ENCODE results near the gene EDC4. TPM values are rescaled to one million over a fixed set of nuclear protein-coding genes. Genes with fewer than 3 reads are reported as not detected.
A peak's percentile ranks its signal among the peaks of the same experiment; 100 is the strongest.

EDC4 gene
- total and polyA plus RNA-seq, 2 of the 13 experiments (the other 11 are each of a cell fraction or from before 2014, with no cell fraction given) = 51.4 to 59.1 TPM

- no peak for TF ChIP-seq ATF4 (CRISPR knock-in tag; IDR thresholded peaks at IDR 0.05)
- TF ChIP-seq HDAC6 (IDR thresholded peaks at IDR 0.05; ENCODE audit: low read depth, low read length) = no peak
- TF ChIP-seq, protein P1, sequence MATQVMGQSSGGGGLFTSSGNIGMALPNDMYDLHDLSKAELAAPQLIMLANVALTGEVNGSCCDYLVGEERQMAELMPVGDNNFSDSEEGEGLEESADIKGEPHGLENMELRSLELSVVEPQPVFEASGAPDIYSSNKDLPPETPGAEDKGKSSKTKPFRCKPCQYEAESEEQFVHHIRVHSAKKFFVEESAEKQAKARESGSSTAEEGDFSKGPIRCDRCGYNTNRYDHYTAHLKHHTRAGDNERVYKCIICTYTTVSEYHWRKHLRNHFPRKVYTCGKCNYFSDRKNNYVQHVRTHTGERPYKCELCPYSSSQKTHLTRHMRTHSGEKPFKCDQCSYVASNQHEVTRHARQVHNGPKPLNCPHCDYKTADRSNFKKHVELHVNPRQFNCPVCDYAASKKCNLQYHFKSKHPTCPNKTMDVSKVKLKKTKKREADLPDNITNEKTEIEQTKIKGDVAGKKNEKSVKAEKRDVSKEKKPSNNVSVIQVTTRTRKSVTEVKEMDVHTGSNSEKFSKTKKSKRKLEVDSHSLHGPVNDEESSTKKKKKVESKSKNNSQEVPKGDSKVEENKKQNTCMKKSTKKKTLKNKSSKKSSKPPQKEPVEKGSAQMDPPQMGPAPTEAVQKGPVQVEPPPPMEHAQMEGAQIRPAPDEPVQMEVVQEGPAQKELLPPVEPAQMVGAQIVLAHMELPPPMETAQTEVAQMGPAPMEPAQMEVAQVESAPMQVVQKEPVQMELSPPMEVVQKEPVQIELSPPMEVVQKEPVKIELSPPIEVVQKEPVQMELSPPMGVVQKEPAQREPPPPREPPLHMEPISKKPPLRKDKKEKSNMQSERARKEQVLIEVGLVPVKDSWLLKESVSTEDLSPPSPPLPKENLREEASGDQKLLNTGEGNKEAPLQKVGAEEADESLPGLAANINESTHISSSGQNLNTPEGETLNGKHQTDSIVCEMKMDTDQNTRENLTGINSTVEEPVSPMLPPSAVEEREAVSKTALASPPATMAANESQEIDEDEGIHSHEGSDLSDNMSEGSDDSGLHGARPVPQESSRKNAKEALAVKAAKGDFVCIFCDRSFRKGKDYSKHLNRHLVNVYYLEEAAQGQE (IDR thresholded peaks at IDR 0.05; ENCODE audit: borderline replicate concordance in 1 of 2, low read depth in 1 of 2, low read length in 2 of 2) = peak in 1 of 2 experiments; percentile 67; a peak in 1 of 4 replicates
- TF ChIP-seq ZNF235 (CRISPR knock-in tag; IDR thresholded peaks at IDR 0.05; ENCODE audit: borderline replicate concordance) = no peak
- TF ChIP-seq NFE2L2 (IDR thresholded peaks at IDR 0.05; ENCODE audit: low read length) = no peak; the same call in 1 of the 2 replicates
- no peak for TF ChIP-seq SP2 (CRISPR knock-in tag; IDR thresholded peaks at IDR 0.05)
- TF ChIP-seq, protein P2, sequence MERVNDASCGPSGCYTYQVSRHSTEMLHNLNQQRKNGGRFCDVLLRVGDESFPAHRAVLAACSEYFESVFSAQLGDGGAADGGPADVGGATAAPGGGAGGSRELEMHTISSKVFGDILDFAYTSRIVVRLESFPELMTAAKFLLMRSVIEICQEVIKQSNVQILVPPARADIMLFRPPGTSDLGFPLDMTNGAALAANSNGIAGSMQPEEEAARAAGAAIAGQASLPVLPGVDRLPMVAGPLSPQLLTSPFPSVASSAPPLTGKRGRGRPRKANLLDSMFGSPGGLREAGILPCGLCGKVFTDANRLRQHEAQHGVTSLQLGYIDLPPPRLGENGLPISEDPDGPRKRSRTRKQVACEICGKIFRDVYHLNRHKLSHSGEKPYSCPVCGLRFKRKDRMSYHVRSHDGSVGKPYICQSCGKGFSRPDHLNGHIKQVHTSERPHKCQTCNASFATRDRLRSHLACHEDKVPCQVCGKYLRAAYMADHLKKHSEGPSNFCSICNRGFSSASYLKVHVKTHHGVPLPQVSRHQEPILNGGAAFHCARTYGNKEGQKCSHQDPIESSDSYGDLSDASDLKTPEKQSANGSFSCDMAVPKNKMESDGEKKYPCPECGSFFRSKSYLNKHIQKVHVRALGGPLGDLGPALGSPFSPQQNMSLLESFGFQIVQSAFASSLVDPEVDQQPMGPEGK (CRISPR knock-in tag; IDR thresholded peaks at IDR 0.05) = peak; percentile 57
- TF ChIP-seq KLF6 (CRISPR knock-in tag; IDR thresholded peaks at IDR 0.05) = 0 out of 2 replicates have a peak, but pooled peaks have one; percentile 65
- no peak for TF ChIP-seq ZFX (CRISPR knock-in tag; IDR thresholded peaks at IDR 0.05; ENCODE audit: low read depth)
- peak; percentile 40; the same call in 1 of the 2 replicates for TF ChIP-seq MIER2 (CRISPR knock-in tag; IDR thresholded peaks at IDR 0.05)
- TF ChIP-seq ELF3 (CRISPR knock-in tag; IDR thresholded peaks at IDR 0.05) = peak; percentile 75
- TF ChIP-seq ZFAT (CRISPR knock-in tag; conservative IDR thresholded peaks at IDR 0.05) = no peak
- TF ChIP-seq RXRA (CRISPR knock-in tag; IDR thresholded peaks at IDR 0.05) = peak; percentile 59; the same call in 1 of the 2 replicates
- TF ChIP-seq TSC22D2 (CRISPR knock-in tag; IDR thresholded peaks at IDR 0.05; ENCODE audit: borderline replicate concordance) = peak; percentile 9; the same call in 1 of the 2 replicates
- TF ChIP-seq ASH2L (IDR thresholded peaks at IDR 0.05; ENCODE audit: insufficient read length, low read depth, low read length) = peak; percentile 63
Observed at GRCh38 chr16:67857547-67858233, 15.2 kb upstream of the EDC4 start (continued).
